H9 (cell line): ENCODE results near the gene CYP4F2. TPM values are rescaled to one million over a fixed set of nuclear protein-coding genes. Genes with fewer than 3 reads are reported as not detected.

Experiments
- DNase-seq: peaks from one replicate; pipeline ENCODE4 v3.0.0-alpha.2; 2017
- H2AFZ ChIP-seq: one replicate; pipeline ENCODE4 v1.6.1; 2013; ENCODE audit warnings: mild to moderate bottlenecking, low read length, control low read depth, moderate library complexity
- H2AK5ac ChIP-seq: 2 replicates; pipeline ENCODE4 v1.6.1; 2013; ENCODE audit warnings: low read length, control low read depth, mixed read lengths; ENCODE audit not compliant: insufficient read length
- H2BK120ac ChIP-seq: one replicate; pipeline ENCODE4 v1.6.1; 2013; ENCODE audit warnings: low read depth, mild to moderate bottlenecking, low read length, control low read depth, inconsistent platforms; ENCODE audit not compliant: poor library complexity, severe bottlenecking
- H2BK12ac ChIP-seq: 2 replicates; pipeline ENCODE4 v1.6.1; 2013; ENCODE audit warnings: low read length, control low read depth, mixed read lengths, low read depth; ENCODE audit not compliant: insufficient read length
- H2BK15ac ChIP-seq: 2 replicates; pipeline ENCODE4 v1.6.1; 2013; ENCODE audit warnings: low read depth, low read length, control low read depth
- H2BK20ac ChIP-seq: one replicate; pipeline ENCODE4 v1.6.1; 2013; ENCODE audit warnings: low read depth, mild to moderate bottlenecking, low read length, control low read depth, inconsistent platforms; ENCODE audit not compliant: poor library complexity, severe bottlenecking
- H2BK5ac ChIP-seq: 2 replicates; pipeline ENCODE4 v1.6.1; 2013; ENCODE audit warnings: low read length, control low read depth, mixed read lengths; ENCODE audit not compliant: insufficient read length
- H3K14ac ChIP-seq: 2 replicates; pipeline ENCODE4 v1.6.1; 2013; ENCODE audit warnings: low read length, control low read depth; ENCODE audit not compliant: insufficient read depth
- H3K18ac ChIP-seq: 2 replicates; pipeline ENCODE4 v1.6.1; 2013; ENCODE audit warnings: low read depth, mild to moderate bottlenecking, mixed read lengths, low read length, control low read depth; ENCODE audit not compliant: insufficient read length
- H3K23ac ChIP-seq: 2 replicates; pipeline ENCODE4 v1.6.1; 2013; ENCODE audit warnings: low read length, control low read depth, mixed read lengths, low read depth; ENCODE audit not compliant: insufficient read length
- H3K23me2 ChIP-seq: 2 replicates; pipeline ENCODE4 v1.6.1; 2013; ENCODE audit warnings: low read depth, mild to moderate bottlenecking, mixed read lengths, low read length, control low read depth; ENCODE audit not compliant: insufficient read length, poor library complexity, severe bottlenecking
- H3K27ac ChIP-seq: 2 replicates; pipeline ENCODE4 v1.5.1; 2013; ENCODE audit warnings: low read length, control low read depth, mixed read lengths, low read depth; ENCODE audit not compliant: insufficient read length
- H3K27me3 ChIP-seq: 2 replicates; pipeline ENCODE4 v1.6.1; 2013; ENCODE audit warnings: low read length, control low read depth, inconsistent platforms; ENCODE audit not compliant: insufficient read depth
- H3K4ac ChIP-seq: 2 replicates; pipeline ENCODE4 v1.6.1; 2013; ENCODE audit warnings: low read depth, mild to moderate bottlenecking, control low read depth, inconsistent platforms, low read length, moderate library complexity
- H3K4me1 ChIP-seq: 2 replicates; pipeline ENCODE4 v1.6.1; 2013; ENCODE audit warnings: low read length, control low read depth, inconsistent platforms; ENCODE audit not compliant: insufficient read depth
- H3K4me2 ChIP-seq: 2 replicates; pipeline ENCODE4 v1.6.1; 2013; ENCODE audit warnings: low read length, control low read depth, mixed read lengths; ENCODE audit not compliant: insufficient read length, insufficient read depth
- H3K56ac ChIP-seq: 2 replicates; pipeline ENCODE4 v1.6.1; 2013; ENCODE audit warnings: low read depth, mild to moderate bottlenecking, mixed read lengths, low read length, control low read depth; ENCODE audit not compliant: insufficient read length
- H3K79me1 ChIP-seq: 2 replicates; pipeline ENCODE4 v1.6.1; 2013; ENCODE audit warnings: low read depth, mild to moderate bottlenecking, moderate library complexity, low read length, control low read depth, inconsistent platforms; ENCODE audit not compliant: insufficient read depth, poor library complexity, severe bottlenecking
- H3K79me2 ChIP-seq: 2 replicates; pipeline ENCODE4 v1.6.1; 2013; ENCODE audit warnings: low read length, control low read depth, inconsistent platforms; ENCODE audit not compliant: insufficient read depth
- H3K9ac ChIP-seq: 2 replicates; pipeline ENCODE4 v1.6.1; 2013; ENCODE audit warnings: low read length, control low read depth, mixed read lengths; ENCODE audit not compliant: insufficient read length; ENCODE audit errors: extremely low read depth
- H3K9me3 ChIP-seq: one replicate; pipeline ENCODE4 v1.6.1; 2013; ENCODE audit warnings: low read depth, low read length, inconsistent platforms; ENCODE audit not compliant: control insufficient read depth
- H3T11ph ChIP-seq: one replicate; pipeline ENCODE4 v1.6.1; 2013; ENCODE audit warnings: mild to moderate bottlenecking, low read length, control low read depth, inconsistent platforms
- H4K20me1 ChIP-seq: one replicate; pipeline ENCODE4 v1.6.1; 2013; ENCODE audit not compliant: control insufficient read depth, insufficient read length, insufficient read depth
- H4K5ac ChIP-seq: 2 replicates; pipeline ENCODE4 v1.6.1; 2013; ENCODE audit warnings: low read depth, mild to moderate bottlenecking, mixed read lengths, low read length, control low read depth; ENCODE audit not compliant: insufficient read length
- H4K8ac ChIP-seq: replicated peaks from 2 replicates; pipeline ENCODE4 v1.6.1; 2013; ENCODE audit warnings: low read length, control low read depth, mixed read lengths, low read depth; ENCODE audit not compliant: insufficient read length
- H4K91ac ChIP-seq: 2 replicates; pipeline ENCODE4 v1.6.1; 2013; ENCODE audit warnings: low read depth, mild to moderate bottlenecking, moderate library complexity, mixed read lengths, low read length, control low read depth; ENCODE audit not compliant: insufficient read length
- H3K27ac Mint-ChIP-seq, 3 experiments: 2 replicates in 2 of 3; 3 replicates in 1 of 3; pipeline ENCODE4 v1.8.0; 2020 to 2021; ENCODE audit warnings: mixed read lengths in 3 of 3, mild to moderate bottlenecking in 1 of 3, moderate library complexity in 1 of 3
- H3K27me3 Mint-ChIP-seq: 2 replicates; pipeline ENCODE4 v1.8.0; 2021; ENCODE audit warnings: low read depth, mild to moderate bottlenecking, moderate library complexity, mixed read lengths
- H3K36me3 Mint-ChIP-seq, 3 experiments: 2 replicates in 2 of 3; 3 replicates in 1 of 3; pipeline ENCODE4 v1.8.0; 2020 to 2021; ENCODE audit warnings: low read depth in 3 of 3, mixed read lengths in 3 of 3; ENCODE audit not compliant: insufficient read depth in 1 of 3
- H3K4me1 Mint-ChIP-seq, 2 experiments: 2 replicates each; pipeline ENCODE4 v1.8.0; 2020; ENCODE audit warnings: mixed read lengths in 2 of 2
- H3K4me3 Mint-ChIP-seq, 2 experiments: 2 replicates in 1 of 2; 3 replicates in 1 of 2; pipeline ENCODE4 v1.8.0; 2020 to 2021; ENCODE audit warnings: mild to moderate bottlenecking in 2 of 2, mixed read lengths in 2 of 2, moderate library complexity in 1 of 2
- H3K9me3 Mint-ChIP-seq, 2 experiments: 2 replicates in 1 of 2; 3 replicates in 1 of 2; pipeline ENCODE4 v1.8.0; 2020; ENCODE audit warnings: mild to moderate bottlenecking in 2 of 2, mixed read lengths in 2 of 2, moderate library complexity in 1 of 2
- WGBS: extraction: QIAGEN DNeasy Blood & Tissue Kit; methylation state at CpG from one replicate; pipeline ENCODE4 v1.1.7; 2013; ENCODE audit warnings: missing lambda C conversion rate, low lambda C conversion rate, mixed read lengths; ENCODE audit not compliant: insufficient read length; ENCODE audit errors: extremely low coverage; 5-methylcytosine and 5-hydroxymethylcytosine counted together
- total RNA-seq: library from RNA; stranded (reverse); gene quantifications from 2 replicates; pipeline ENCODE4 v1.2.1, GENCODE V29; 2021
- TF ChIP-seq, protein P1 (sequence below): fragments of 200-600 bp; sonication (generic); conservative IDR thresholded peaks from 3 replicates; pipeline ENCODE4 v1.8.0; 2021; ENCODE audit warnings: antibody characterized with exemption, mild to moderate bottlenecking

CYP4F2 gene
- total RNA-seq, 1 experiment from 2014 or later: not detected

- TF ChIP-seq, protein P1, sequence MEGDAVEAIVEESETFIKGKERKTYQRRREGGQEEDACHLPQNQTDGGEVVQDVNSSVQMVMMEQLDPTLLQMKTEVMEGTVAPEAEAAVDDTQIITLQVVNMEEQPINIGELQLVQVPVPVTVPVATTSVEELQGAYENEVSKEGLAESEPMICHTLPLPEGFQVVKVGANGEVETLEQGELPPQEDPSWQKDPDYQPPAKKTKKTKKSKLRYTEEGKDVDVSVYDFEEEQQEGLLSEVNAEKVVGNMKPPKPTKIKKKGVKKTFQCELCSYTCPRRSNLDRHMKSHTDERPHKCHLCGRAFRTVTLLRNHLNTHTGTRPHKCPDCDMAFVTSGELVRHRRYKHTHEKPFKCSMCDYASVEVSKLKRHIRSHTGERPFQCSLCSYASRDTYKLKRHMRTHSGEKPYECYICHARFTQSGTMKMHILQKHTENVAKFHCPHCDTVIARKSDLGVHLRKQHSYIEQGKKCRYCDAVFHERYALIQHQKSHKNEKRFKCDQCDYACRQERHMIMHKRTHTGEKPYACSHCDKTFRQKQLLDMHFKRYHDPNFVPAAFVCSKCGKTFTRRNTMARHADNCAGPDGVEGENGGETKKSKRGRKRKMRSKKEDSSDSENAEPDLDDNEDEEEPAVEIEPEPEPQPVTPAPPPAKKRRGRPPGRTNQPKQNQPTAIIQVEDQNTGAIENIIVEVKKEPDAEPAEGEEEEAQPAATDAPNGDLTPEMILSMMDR: no peak
- Histone ChIP-seq H2BK5ac (no peak overlapping the region), H4K8ac (no peak overlapping the region), H3K27me3 (no peaks in the 10 kb centered on the region), H2BK15ac (no peak overlapping the region), H3K14ac (no peak overlapping the region), H3K18ac (no peak overlapping the region), H3K4ac (no peak overlapping the region), H3K79me2 (no peaks in the 10 kb centered on the region), H3K79me1 (no peaks in the 10 kb centered on the region), H2AK5ac (no peak overlapping the region), H3K23me2 (no peaks in the 10 kb centered on the region), H2AFZ (no peak overlapping the region), H3K23ac (no peak overlapping the region), H2BK12ac (no peak overlapping the region), H3K4me2 (no peak overlapping the region), H2BK20ac (no peak overlapping the region), H3K9ac (no peak overlapping the region), H3K4me1 (no peaks in the 10 kb centered on the region), H4K20me1 (no peaks in the 10 kb centered on the region), H3T11ph (no peak overlapping the region), H2BK120ac (no peak overlapping the region), H3K9me3 (peaks cover 77% of the 10 kb centered on the region), H4K91ac (no peak overlapping the region), H3K27ac (no peak overlapping the region), H4K5ac (no peak overlapping the region), H3K56ac (no peak overlapping the region)
- Mint-ChIP-seq H3K9me3 (peaks cover 47 to 74% of the 10 kb centered on the region in 2 experiments), H3K27ac (no peak overlapping the region), H3K4me1 (no peaks in the 10 kb centered on the region), H3K27me3 (0 out of 2 replicates have a peak, but pooled peaks cover 2% of the 10 kb centered on the region), H3K36me3 (peaks cover 10 to 29% (median 20%) of the 10 kb centered on the region in 3 experiments; a peak in 6 of 7 replicates), H3K4me3 (no peak overlapping the region)
- DNase-seq: no peak
- WGBS: no CpG with 5 or more reads among the region's 7 CpGs
Observed at GRCh38 chr19:15828121-15828610, 69.7 kb downstream of the CYP4F2 start.

Other genes with a start within 250 kb of the CYP4F2 start
- gene CYP4F12, start 225.0 kb downstream of the CYP4F2 start, total RNA-seq: not detected in 2 replicates
- gene OR10H2, start 170.1 kb downstream of the CYP4F2 start, total RNA-seq: not detected in 2 replicates
- gene OR10H3, start 160.1 kb downstream of the CYP4F2 start, total RNA-seq: not detected in 2 replicates
- gene OR10H5, start 110.4 kb downstream of the CYP4F2 start, total RNA-seq: not detected in 2 replicates
- not detected in 2 replicates for gene OR10H1, start 82.4 kb downstream of the CYP4F2 start, total RNA-seq
- not detected in 2 replicates for gene CYP4F11, start 36.5 kb upstream of the CYP4F2 start, total RNA-seq
- gene OR10H4, start 50.9 kb upstream of the CYP4F2 start, total RNA-seq: not detected in 2 replicates
- gene TPM4, start 178.4 kb upstream of the CYP4F2 start, total RNA-seq: 431 TPM in 2 replicates
- 93.8 and 103 TPM in 2 replicates for gene RAB8A, start 213.8 kb upstream of the CYP4F2 start, total RNA-seq
- 1.8 and 2.3 TPM in 2 replicates for gene HSH2D, start 245.6 kb upstream of the CYP4F2 start, total RNA-seq